Measurements from ENCODE around the gene GRSF1. TPM values are rescaled to one million over a fixed set of nuclear protein-coding genes. Genes with fewer than 3 reads are reported as not detected.
A peak's percentile ranks its signal among the peaks of the same experiment; 100 is the strongest.

Gene GRSF1
- total and polyA plus RNA-seq, 10 of the 15 experiments (the other 5 are each of a cell fraction or from before 2014, with no cell fraction given): 37.5 to 105 (median 68.4) TPM

DNA sequence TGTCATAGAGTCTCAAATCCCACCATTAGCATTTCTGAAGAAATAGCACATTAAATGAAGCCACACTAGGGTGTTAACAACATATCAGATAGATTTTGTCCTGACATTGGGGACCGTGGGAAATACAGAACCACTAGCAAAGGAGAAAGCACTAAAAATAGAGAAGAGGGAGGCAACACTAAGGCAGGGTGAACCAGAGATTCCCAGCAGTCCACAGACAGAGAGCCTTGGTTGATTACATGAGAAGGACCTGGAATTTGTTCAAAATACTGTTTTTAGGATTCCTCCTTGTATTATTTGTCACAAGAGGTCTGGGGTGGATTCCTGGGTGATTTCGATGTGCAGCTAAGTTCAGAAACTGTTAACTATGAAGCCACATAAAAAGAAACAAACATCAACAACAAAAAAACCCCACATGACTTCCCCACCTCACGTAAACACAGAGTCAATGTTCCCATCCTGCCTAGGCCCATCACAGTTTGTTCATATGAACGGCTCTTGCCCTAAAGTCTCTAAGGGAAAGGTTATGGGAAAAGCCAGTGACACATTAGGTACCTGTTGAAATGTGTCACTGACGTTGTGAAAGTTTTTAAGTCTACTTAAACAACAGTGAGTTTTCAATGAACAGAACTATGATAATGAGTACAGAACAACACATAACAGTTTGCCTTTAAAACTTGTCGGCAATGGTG lies 23.6 kb upstream of the GRSF1 start:
- ChIA-PET RAD21 (ENCODE audit: unreplicated experiment) (interaction anchor here (1.6 to 1.8 kb wide), 2 partner anchors 20 to 145 kb away, joined by 3 to 4 read pairs; no protein-coding TSS in a partner anchor), CTCF (no interaction called here), POLR2A (interaction anchor here (0.5 to 1.0 kb wide), 5 partner anchors 9 to 142 kb away, joined by 3 to 5 read pairs (median 3); no protein-coding TSS in a partner anchor), SMC1A (ENCODE audit: uncharacterized antibody, unreplicated experiment) (interaction anchor here (1.1 to 2.8 kb wide), 7 partner anchors 9 to 128 kb away, joined by 3 to 14 read pairs (median 4); no protein-coding TSS in a partner anchor)
- Histone ChIP-seq H3K4me2 (ENCODE audit: control insufficient read depth, insufficient read depth) (peak overlapping the region; percentile 11; the same call in 1 of the 2 replicates), H3K79me2 (ENCODE audit: control insufficient read depth, insufficient read depth, low read length) (no peaks in the 10 kb centered on the region), H3K9me3 (replicated peaks; ENCODE audit: control insufficient read depth, insufficient read depth, low read length) (no peaks in the 10 kb centered on the region), H4K20me1 (ENCODE audit: control insufficient read depth, insufficient read depth) (no peaks in the 10 kb centered on the region), H3K4me3 (no peak overlapping the region), H3K9ac (ENCODE audit: control insufficient read depth, insufficient read depth, low read length) (no peak overlapping the region), H2AFZ (ENCODE audit: control insufficient read depth, low read depth, low read length) (peak overlapping the region; percentile 87), H3K27ac (ENCODE audit: control insufficient read depth, insufficient read depth) (no peak overlapping the region), H3K36me3 (ENCODE audit: control insufficient read depth in 2 of 2, insufficient read depth in 2 of 2, low read length in 1 of 2) (no peaks in the 10 kb centered on the region), H3K27me3 (replicated peaks in 1 of 2; ENCODE audit: control insufficient read depth in 2 of 2, insufficient read depth in 2 of 2, low read length in 1 of 2) (no peaks in the 10 kb centered on the region), H3K4me1 (ENCODE audit: control insufficient read depth, insufficient read depth, low read length) (0 out of 2 replicates have a peak, but pooled peaks cover 5% of the 10 kb centered on the region)
- in situ Hi-C loops (cut with MboI) (no loop called here), intact Hi-C loops (cut with micrococcal nuclease; ENCODE audit: unreplicated experiment) (no loop called here)
- DNase-seq (ENCODE audit: low read depth, low spot score) (peak; percentile 52), FAIRE-seq (no peak), ATAC-seq (peak; percentile 88)
- no TSS peak for BruUV-seq (replicated peaks)
- WGBS (ENCODE audit: insufficient coverage, insufficient replicate concordance, low lambda C conversion rate, missing lambda C conversion rate): 1% methylated on average over 6 of the region's 6 CpGs
- TF ChIP-seq CREM (IDR thresholded peaks at IDR 0.05; ENCODE audit: low read depth) (peak; percentile 58), TARDBP (IDR thresholded peaks at IDR 0.05; ENCODE audit: borderline replicate concordance) (no peak), ESRRA (IDR thresholded peaks at IDR 0.05; ENCODE audit: low read length) (no peak), REST (IDR thresholded peaks at IDR 0.05; ENCODE audit: low read depth, low read length) (no peak), LARP7 (IDR thresholded peaks at IDR 0.05) (no peak), CREB1 (IDR thresholded peaks at IDR 0.05; ENCODE audit: low read depth) (peak; percentile 69), BHLHE40 (IDR thresholded peaks at IDR 0.05; ENCODE audit: borderline replicate concordance in 1 of 2, low read depth in 2 of 2, low read length in 1 of 2) (no peak), SKIL (IDR thresholded peaks at IDR 0.05; ENCODE audit: low read depth, poor library complexity, severe bottlenecking) (peak; percentile 32), EP300 (IDR thresholded peaks at IDR 0.05; ENCODE audit: borderline replicate concordance in 1 of 2, control insufficient read depth in 1 of 2, low read depth in 2 of 2, low read length in 2 of 2) (peak in 1 of 2 experiments; percentile 50; a peak in 1 of 4 replicates), ELK1 (IDR thresholded peaks at IDR 0.05; ENCODE audit: low read depth, low read length) (no peak), NFIC (IDR thresholded peaks at IDR 0.05; ENCODE audit: low read depth, low read length) (peak; percentile 54; the same call in 1 of the 2 replicates), RUNX3 (IDR thresholded peaks at IDR 0.05; ENCODE audit: low read length) (peak; percentile 80)
- TF ChIP-seq, protein P1, sequence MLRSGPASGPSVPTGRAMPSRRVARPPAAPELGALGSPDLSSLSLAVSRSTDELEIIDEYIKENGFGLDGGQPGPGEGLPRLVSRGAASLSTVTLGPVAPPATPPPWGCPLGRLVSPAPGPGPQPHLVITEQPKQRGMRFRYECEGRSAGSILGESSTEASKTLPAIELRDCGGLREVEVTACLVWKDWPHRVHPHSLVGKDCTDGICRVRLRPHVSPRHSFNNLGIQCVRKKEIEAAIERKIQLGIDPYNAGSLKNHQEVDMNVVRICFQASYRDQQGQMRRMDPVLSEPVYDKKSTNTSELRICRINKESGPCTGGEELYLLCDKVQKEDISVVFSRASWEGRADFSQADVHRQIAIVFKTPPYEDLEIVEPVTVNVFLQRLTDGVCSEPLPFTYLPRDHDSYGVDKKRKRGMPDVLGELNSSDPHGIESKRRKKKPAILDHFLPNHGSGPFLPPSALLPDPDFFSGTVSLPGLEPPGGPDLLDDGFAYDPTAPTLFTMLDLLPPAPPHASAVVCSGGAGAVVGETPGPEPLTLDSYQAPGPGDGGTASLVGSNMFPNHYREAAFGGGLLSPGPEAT (IDR thresholded peaks at IDR 0.05; ENCODE audit: low read depth): peak; percentile 53; the same call in 1 of the 2 replicates

Data from GM12878 (cell line).